Cardiac muscle cell (in vitro differentiated cells and primary cell): Measurements from ENCODE around the gene NTPCR. TPM values are rescaled to one million over a fixed set of nuclear protein-coding genes. Genes with fewer than 3 reads are reported as not detected.

Experiments
- DNase-seq, 2 donors: peaks; one replicate each; pipeline versions ENCODE4 v3.0.0 to v3.0.0-alpha.2; 2010 to 2017; ENCODE audit warnings: low read depth in 1 of 2, low spot score in 1 of 2
- H3K27ac ChIP-seq: fragments of 200-600 bp; sonication (generic); 2 replicates; pipeline ENCODE4 v1.5.1; 2016
- H3K27me3 ChIP-seq: fragments of 200-600 bp; sonication (generic); 2 replicates; pipeline ENCODE4 v1.6.0; 2016; ENCODE audit warnings: control low read depth
- H3K36me3 ChIP-seq: fragments of 200-600 bp; sonication (generic); 2 replicates; pipeline ENCODE4 v1.5.1; 2016; ENCODE audit warnings: control low read depth
- H3K4me1 ChIP-seq: fragments of 200-600 bp; sonication (generic); 2 replicates; pipeline ENCODE4 v1.8.1; 2017; ENCODE audit warnings: low read depth, mild to moderate bottlenecking, mixed run types
- H3K4me3 ChIP-seq: fragments of 200-600 bp; sonication (generic); 2 replicates; pipeline ENCODE4 v1.5.1; 2016; ENCODE audit warnings: mild to moderate bottlenecking
- H3K9me3 ChIP-seq: fragments of 200-600 bp; sonication (generic); 2 replicates; pipeline ENCODE4 v1.5.1; 2017; ENCODE audit warnings: low read depth, mild to moderate bottlenecking, control low read depth
- CTCF ChIP-seq: IDR thresholded peaks from 2 replicates; pipeline ENCODE4 v1.5.1; 2012; ENCODE audit warnings: low read depth, mild to moderate bottlenecking, low read length
- polyA plus RNA-seq: library from polyadenylated mRNA; unstranded; fragments of >200 nt; fragmentation: Nextera tagmentation; extraction: Ambion mirVana; gene quantifications from 2 replicates; pipeline ENCODE4 v1.2.1, GENCODE V29; 2016
- total RNA-seq: library from RNA; depleted of rRNA; stranded (reverse); fragments of >200 nt; gene quantifications from 2 replicates; pipeline ENCODE4 v1.2.3, GENCODE V29; 2016

NTPCR gene
- total and polyA plus RNA-seq, 2 experiments from 2014 or later = 37.5 to 154 TPM

GRCh38 chr1:233032916-233033315, 82.5 kb downstream of the NTPCR start:
- peaks cover 22% of the 10 kb centered on the region for H3K4me1 ChIP-seq
- no peak overlapping the region for H3K27ac ChIP-seq
- no peak for DNase-seq
- no peak overlapping the region for H3K4me3 ChIP-seq
- no peak for TF ChIP-seq CTCF
- no peaks in the 10 kb centered on the region for H3K36me3 ChIP-seq
- H3K27me3 ChIP-seq = no peaks in the 10 kb centered on the region
- H3K9me3 ChIP-seq = no peaks in the 10 kb centered on the region

- no peak overlapping the region for H3K4me3 ChIP-seq
- peaks cover 22% of the 10 kb centered on the region for H3K4me1 ChIP-seq
- peak in 1 of 2 donors; percentile 76 for DNase-seq
- H3K9me3 ChIP-seq = no peaks in the 10 kb centered on the region
- no peaks in the 10 kb centered on the region for H3K27me3 ChIP-seq
- no peak overlapping the region for H3K27ac ChIP-seq
- no peak for TF ChIP-seq CTCF
- H3K36me3 ChIP-seq = no peaks in the 10 kb centered on the region
Measured at GRCh38 chr1:233033361-233033760, 83.0 kb downstream of the NTPCR start.

Other genes with a start within 250 kb of the NTPCR start
- 9.8 and 14.7 TPM in 2 replicates for gene MAP10, start 145.2 kb upstream of the NTPCR start, total RNA-seq
- gene MAP10, start 145.2 kb upstream of the NTPCR start, polyA plus RNA-seq = 5.8 and 9.4 TPM in 2 replicates